Left lobe of liver (tissue), 2 donors: Measurements from ENCODE around the gene ZCCHC7. TPM values are rescaled to one million over a fixed set of nuclear protein-coding genes. Genes with fewer than 3 reads are reported as not detected.
"Not testable (repeated sequence)": the region's sequence is repeated elsewhere in the genome, so short reads cannot be mapped to it uniquely, and the experiment has no call there.

ENCODE experiments used
- ATAC-seq: fragments of 200-7000 bp; cut with Tn5 transposase; one replicate; pipeline ENCODE4 v1.9.1; 2020; ENCODE audit warnings: mild to moderate bottlenecking, moderate library complexity
- DNase-seq: peaks from one replicate; pipeline ENCODE4 v3.0.0-alpha.2; 2020; ENCODE audit warnings: low spot score
- total RNA-seq: library from RNA; stranded (reverse); gene quantifications from one replicate; pipeline ENCODE4 v1.2.1, GENCODE V29; 2021
- donor health status: DM: no; HTN: no; CAD: no; lungs with moderate emphysema.
- donor health status: DM: no; HTN: yes; CAD: no.

ZCCHC7 gene
- total RNA-seq, result 6.5 TPM

DNA sequence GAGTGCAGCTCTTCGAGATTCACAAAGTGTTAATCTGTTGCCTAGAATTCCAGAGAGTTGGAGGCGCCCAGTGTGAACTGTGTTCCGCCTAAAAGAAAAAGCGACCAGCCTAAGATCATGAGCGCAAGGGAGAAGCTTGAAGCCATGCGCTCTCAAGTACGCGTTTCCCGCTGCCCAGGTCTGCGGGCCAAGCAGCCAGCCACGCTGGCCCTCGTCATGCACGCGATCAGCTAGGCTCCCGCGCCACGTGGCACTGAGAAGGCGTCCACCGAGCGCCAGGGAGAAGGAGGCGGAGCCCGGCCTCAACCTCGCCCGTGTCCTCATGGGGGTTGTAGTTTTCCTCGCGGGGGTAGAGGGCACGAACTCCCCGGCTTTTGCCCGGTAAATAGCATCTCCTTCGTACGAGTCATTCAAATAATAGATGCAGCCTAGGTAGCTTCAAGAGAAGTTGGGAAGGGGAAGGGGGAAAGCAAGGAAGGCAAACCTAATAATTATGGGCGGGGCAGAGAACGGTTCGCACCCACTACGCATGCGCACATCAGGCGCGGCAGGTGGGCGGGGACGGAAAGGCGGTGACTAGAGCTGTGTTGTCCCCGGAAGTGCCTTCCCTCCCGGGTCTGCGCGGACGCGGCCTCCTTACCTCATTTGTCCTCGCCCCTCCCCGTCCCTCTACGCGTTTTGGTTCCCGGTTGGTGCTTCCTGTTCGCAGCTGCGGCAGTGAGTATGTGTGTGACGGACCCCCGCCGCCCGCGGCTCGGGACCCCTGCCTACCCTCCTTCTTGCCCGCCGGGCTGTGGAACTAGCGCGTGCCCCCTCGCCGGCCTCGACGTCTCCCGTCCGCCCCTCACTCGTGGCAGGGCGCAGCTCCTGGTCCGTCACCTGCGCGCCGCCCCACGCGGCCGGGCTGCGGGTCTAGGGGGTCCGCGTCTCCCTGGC lies at the start of gene ZCCHC7:
Gene ZCCHC7, plus strand, starts transcription at position 668 of the 936 bp plus-strand sequence.
- peak; percentile 97 for DNase-seq
- peak; percentile 96 for ATAC-seq

DNA sequence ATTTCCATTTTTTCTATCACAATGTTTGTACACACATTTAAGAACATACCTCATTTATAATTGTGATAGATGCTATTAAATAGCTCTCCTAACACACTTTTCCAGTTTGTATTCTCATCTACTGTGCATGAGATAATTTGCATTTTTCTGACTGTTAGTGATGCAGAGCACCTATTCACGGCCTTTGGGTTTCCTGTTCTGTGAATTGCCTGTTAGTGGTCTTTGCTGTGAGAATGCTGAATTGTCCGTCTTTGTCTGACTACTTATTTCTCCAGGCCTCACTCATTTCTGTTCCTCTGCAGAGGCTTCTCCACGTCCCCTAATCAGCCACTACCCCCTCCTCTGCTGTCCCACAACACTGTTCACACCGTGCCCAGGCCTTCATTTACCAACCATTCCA lies 45.6 kb upstream of the ZCCHC7 start:
- not testable (repeated sequence) for ATAC-seq, DNase-seq

DNA sequence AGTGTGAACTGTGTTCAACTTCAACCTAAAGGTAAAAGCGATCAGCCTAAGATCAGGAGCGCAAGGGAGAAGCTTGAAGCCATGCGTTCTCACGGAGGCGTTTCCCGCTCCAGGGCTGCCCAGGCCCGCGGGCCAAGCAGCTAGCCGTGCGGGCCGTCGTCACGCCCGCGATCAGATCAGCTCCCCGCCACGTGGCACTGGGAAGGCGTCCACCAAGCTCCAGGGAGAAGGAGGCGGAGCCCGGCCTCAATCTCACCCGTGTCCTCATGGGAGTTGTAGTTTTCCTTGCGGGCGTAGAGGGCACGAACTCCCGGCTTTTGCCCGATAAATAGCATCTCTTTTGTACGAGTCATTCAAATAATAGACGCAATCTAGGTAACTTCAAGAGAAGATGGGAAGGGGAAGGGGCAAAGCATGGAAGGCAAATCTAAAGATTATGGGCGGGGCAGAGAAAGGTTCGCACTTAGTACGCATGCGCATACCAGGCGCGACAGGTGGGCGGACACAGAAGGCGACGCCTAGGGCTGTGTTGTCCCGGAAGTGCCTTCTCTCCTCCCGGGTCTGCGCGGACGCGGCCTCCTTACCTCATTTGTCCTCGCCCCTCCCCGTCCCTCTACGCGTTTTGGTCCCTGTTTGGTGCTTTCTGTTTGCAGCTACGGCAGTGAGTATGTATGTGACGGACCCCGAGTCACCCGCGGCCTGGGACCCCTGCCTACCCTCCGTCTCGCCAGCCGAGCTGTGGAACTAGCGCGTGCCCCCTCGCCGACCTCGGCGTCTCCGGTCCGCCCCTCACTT lies 40.8 kb upstream of the ZCCHC7 start:
- DNase-seq (peak; percentile 93), ATAC-seq (peak; percentile 95)

DNA sequence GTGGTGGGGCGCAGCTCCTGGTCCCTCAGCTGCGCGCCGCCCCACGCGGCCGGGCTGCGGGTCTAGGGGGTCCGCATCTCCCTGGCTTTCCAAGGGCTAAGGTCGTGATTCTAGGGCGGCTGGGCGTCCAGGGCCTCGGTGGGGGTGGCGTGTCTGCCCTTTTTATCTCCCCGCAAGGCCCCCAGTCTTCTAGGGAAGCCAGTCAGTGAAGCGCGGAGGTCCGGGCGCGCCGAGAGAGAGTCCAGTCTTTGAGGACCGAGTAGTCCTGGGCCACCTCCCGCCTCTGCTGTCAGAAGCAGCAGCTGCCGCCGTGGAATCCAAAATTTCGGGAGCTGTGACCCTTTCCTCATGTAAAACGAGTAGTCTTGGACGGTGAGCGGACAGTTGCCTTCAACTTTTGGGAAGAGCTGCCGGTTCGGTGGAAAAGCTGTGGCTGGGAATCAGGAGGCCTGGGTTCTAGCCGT lies 40.2 kb upstream of the ZCCHC7 start:
- peak; percentile 49 for ATAC-seq
- DNase-seq, result not testable (repeated sequence)

DNA sequence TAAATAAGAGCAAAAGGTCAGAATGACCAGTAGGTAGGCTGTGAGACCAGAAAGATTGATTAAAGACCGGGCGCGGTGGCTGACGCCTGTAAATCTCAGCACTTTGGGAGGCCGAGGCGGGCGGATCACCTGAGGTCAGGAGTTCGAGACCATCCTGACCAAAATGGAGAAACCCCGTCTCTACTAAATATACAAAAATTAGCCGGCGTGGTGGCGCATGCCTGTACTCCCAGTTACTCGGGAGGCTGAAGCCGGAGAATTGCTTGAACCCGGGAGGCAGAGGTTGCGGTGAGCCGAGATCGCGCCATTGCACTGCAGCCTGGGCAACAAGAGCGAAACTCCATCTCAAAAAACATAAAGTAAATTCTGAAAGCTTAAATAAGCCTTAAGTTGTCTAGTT lies 38.9 kb upstream of the ZCCHC7 start:
- DNase-seq, ATAC-seq: not testable (repeated sequence)

DNA sequence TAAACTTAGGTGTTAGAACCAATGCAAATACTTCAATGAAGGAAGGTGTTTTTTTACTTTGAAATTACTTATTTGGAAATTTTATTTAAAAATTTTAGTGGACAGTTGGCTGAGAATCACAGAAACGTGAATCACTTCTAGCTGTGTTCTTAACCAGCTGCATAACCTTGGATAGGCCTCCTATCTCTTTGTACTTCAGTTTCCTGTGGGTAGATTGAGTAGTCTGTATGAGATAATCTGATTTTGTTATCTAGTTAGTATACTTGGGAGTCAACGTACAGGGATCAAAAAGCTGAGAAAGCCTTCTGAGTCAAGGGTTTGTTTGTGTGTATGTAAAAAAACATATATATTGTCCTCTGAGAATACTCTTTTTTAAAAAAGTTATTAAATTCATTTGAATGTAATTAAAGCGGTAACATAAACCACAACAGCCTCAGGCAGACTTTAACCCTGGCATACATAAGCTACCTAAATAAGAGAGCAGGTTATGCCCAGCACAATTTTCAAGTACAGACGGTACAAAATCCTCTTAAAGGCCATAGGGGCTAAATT lies 38.1 kb upstream of the ZCCHC7 start:
- ATAC-seq (no peak), DNase-seq (no peak)

DNA sequence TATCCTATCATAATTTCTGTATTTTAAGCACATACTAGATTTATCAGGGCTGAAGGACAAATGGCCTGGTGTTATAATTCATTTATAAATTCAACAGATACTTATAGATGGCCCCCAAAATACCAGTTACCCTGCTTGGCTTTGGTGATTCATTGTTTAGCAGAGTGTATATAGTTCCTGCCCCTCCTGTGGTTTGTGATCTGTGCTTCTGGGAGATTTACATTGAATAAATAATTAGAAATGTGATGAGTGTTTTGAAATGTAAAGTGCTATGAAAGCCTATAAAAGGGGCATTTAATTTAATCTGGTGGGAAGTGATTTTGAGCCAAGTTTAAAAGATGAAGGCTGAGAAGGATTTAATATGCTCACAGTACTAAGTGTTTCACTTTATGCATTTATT lies 36.7 kb upstream of the ZCCHC7 start:
- no peak for ATAC-seq
- no peak for DNase-seq

DNA sequence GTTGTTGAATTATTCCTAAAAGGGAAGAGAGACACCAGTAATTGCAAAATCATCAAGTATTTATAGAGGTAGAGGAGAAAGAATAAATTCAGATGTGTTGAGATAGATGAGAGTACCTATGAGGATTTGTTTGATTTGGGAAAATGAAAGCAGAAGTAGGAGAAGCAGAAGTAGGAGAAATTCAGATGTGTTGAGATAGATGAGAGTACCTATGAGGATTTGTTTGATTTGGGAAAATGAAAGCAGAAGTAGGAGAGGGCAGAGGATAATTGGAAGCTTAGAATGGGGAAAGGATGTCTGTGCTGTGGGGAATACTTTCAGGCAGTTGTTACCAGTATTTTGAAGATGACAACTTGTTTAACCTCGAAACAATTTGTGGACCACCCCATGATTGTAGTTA lies 35.1 kb upstream of the ZCCHC7 start:
- DNase-seq, result no peak
- peak; percentile 28 for ATAC-seq

DNA sequence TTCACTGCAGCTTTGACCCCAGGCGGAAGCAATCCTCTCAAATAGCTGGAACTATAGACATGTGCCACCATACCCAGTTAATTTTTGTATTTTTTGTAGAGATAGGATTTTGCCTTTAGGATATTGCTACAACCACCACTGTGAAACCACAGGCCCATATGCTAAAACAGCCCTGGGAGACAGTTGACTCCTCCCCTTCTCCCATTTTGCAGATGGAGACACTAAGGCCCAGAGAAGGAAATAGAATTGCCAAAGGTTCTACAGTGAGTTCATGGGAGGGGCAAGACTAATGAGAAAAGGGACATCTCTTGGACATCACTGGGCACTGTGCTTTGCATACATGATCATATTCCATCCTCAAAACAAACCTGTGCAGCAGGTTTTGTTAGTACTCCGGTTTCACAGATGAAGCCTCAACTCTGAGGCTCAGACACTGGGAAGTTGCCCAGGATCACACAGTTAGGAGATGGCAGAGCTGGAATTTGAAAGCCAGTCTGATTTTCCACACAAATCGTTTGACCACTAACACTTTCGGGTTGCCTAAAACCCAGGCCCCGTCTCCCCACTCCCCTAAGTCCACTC lies 27.6 kb upstream of the ZCCHC7 start:
- ATAC-seq, result not testable (repeated sequence)

DNA sequence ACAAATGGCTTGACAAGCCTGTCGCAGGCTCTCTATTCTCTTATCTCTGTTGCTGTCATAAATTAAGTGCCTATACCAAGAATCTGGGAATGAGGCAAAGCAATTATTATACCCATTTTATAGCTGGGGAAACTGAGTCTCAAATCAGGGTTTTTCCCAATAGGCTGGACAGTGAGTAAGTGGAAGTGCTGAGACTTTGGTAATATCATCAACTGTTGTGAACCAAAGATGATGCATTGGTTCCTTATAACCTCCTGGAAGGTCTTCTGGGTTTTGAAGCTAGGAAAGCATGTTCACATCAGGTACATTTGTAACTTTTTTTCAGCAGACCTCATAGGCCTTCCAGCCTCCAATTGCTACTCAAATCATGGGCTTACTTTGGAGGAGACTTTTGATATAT lies 25.6 kb upstream of the ZCCHC7 start:
- ATAC-seq (no peak), DNase-seq (no peak)

More for the DNA sequence above, 27.6 kb upstream of the ZCCHC7 start:
- not testable (repeated sequence) for DNase-seq

DNA sequence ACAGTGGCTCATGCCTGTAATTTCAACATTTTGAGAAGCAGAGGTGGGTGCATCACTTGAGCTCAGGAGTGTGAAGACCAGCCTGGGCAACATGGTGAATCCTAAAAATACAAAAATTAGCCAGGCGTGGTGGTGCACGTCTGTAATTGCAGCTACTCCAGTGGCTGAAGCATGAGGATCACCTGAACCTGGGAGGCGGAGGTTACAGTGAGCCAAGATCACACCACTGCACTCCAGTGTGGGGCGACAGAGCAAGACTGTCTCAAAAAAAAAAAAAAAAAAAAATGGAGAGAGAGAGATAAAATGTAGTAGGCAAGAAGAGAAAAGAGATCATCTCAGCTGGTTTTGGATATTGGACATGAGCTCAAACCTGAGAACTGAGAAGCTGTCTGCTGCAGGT lies 23.7 kb upstream of the ZCCHC7 start:
- no peak for DNase-seq
- no peak for ATAC-seq

DNA sequence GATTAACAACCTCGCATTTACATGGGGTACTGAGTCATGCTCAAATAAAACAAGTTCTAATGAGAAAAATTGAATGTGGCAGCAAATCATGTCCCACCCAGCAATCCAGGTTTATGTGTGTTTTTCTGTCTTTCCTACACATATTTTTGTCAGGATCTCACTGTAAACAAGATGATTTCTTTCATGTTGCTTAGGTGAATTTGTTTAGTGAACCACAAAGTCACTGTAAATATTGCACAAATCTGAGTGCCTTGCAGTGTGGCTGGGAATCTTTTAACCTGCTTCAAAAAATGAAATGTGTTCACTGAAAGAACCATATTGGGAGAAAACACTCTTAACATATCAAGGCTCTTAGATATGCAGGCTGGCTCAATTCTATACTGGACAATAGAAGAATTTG lies 23.1 kb upstream of the ZCCHC7 start:
- DNase-seq (no peak), ATAC-seq (no peak)

DNA sequence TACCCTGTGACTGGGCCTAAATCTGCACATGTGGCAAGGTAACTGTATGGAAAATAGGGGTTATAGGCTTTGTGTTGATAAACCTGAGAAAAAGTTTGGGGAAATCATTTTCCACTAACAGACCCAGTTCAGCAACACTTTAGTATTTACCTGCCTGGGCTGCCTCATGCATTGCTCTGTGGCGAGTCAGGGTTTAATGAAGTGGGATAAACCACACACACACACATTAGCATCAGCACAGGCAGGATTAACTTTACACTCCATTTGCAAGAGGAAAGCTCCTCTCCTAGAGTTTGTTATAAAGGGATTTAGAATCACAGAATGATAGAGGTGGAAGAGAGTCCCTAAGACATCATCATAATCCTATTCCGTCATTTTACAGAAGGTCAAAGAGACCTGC lies 20.0 kb upstream of the ZCCHC7 start:
- ATAC-seq (no peak), DNase-seq (no peak)

DNA sequence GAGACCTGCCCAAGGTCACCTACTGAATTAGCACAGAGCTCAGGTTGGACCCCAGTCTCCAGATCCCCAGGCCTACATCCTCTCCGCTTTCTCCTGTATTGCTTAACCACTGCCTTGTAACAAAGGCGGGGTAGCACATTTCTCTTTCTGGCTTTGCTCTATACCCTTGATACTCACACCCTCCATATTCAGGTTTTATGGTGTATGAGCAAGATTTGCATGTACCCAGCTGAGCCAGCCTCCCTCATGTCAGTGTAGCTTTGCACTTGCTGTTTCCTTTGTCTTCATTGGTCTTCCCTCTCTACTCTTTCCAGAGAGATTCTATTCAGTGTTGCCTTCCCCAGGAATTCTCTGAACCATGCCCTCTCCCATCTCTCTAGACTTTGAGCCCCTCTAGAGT lies 19.6 kb upstream of the ZCCHC7 start:
- ATAC-seq (no peak), DNase-seq (no peak)

DNA sequence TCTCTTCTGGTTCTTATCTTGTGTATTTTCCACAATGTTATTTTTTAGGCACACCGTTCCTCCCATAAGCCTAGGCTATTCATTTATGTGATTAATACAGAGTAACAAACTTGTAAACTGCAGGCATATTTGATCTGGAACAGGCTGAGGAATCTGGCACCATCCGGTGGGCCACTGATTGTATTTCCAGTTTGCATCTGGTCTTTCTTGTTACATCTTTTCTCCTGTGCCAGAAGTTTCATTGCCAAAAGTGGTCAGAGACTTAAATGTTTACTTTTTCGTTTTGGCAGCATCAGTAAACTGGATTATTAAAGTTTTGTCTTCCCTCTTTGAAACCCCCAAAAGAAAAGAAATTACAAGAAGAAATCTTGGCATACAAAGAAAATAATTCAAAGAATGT lies 17.9 kb upstream of the ZCCHC7 start:
- ATAC-seq (no peak), DNase-seq (no peak)

DNA sequence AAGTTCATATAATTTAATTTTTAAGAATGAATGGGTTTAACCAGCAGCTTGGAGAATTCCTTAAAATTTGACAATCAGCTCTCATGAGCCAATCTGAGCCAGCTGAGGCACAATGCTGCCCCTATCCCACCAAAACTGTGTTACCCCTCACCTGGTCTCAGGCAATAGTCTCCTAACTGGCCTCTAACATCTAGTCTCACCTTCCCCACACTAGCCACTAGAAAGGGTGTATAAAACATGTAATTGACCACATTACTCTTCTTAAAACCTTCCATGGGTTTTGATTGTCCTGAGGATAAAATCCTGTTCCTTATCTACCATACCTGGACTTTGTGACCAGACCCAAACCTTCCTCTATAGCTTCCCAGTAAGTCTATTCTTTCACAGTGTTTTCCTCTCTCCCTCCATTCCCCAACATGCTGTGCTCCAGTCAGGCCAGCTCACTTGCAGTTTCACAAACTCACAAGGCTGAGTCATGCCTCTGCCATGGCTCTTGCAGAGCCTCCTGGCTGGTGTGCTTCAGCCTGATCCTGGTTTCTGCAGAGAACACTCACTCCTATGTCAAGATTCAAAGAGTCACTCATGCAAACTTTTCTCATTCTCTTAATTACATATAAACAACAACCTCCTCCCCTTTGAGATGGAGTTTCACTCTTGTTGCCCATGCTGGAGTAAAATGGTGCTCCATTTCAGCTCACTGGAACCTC lies 16.0 kb upstream of the ZCCHC7 start:
- no peak for DNase-seq

DNA sequence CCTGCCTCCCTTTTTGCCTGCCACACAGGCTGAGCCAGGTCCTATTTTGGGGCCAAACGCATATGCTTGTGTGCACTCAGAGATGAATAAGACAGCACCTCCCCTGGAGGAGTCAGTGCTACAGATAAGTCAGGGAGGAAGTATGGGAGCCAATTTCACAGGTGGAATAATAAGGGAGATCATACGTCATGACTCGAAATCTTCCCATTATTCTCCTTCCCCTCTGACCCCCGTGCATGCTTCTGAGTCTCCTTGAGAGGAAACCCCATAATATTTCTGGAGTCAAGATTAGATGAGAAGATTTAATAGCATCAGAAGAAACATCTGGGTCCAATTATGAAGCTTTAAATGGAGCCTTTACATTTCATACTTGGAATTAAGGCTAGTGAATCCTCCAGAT lies 15.1 kb upstream of the ZCCHC7 start:
- DNase-seq (no peak), ATAC-seq (no peak)

More for the DNA sequence above, 16.0 kb upstream of the ZCCHC7 start:
- ATAC-seq, result no peak

DNA sequence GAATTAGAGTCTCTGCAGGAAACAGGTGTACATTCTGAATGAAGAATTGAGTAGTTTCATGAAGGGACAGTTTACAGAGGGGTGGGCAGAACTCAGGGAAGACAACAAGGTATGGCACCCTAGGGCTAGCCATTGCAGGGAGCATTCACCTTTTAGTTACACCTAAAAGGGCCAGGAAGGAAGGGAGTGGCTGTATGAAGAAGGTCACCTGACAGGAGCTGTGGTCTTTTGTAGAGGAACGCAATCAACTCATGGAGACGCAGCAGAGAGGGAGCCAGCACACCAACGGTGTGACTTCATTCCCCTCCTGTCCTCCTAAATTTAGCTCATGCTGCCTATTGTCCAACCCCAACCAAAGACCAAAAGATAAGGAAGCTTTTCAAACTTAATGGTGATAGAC lies 12.7 kb upstream of the ZCCHC7 start:
- ATAC-seq (no peak), DNase-seq (no peak)

DNA sequence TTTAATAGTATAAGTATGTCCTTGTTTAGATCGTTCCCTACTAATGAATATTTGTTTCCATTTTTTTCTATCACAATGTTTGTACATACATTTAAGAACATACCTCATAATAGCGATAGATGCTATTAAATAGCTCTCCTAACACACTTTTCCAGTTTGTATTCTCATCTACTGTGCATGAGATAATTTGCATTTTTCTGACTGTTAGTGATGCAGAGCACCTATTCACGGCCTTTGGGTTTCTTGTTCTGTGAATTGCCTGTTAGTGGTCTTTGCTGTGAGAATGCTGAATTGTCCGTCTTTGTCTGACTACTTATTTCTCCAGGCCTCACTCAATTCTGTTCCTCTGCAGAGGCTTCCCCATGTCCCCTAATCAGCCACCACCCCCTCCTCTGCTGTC lies 5.9 kb upstream of the ZCCHC7 start:
- not testable (repeated sequence) for DNase-seq, ATAC-seq

DNA sequence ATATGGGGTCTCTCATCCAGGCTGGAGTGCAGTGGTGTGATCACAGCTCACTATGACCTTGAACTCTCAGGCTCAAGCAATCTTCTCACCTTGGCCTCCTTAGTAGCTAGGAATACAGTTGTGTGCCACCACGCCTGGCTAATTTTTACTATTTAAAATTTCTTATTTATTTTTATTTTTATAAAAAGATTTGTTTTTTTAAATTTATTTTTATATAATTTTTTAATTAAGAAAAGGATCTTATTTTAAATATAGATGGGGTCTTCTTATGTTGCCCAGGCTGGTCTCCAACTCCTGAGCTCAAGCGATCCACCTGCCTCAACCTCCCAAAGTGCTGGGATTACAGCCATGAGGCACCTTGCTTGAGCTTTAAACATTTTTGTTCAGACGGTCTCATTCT lies 2.4 kb upstream of the ZCCHC7 start:
- no peak for DNase-seq
- no peak for ATAC-seq
